SK-N-SH (cell line): ENCODE measurements around the gene ZNF526. TPM values are rescaled to one million over a fixed set of nuclear protein-coding genes. Genes with fewer than 3 reads are reported as not detected.

ENCODE experiments used
- CTCF ChIA-PET: fragments of 300-600, 350-600 bp; formaldehyde crosslinking; extraction: SDS; loops from one replicate; lab custom pipeline; 2021; lab: Yijun Ruan, JAX
- POLR2A ChIA-PET: fragments of 350-600 bp; sonication (Branson Sonifier 250); formaldehyde crosslinking; extraction: SDS; loops from one replicate; lab custom pipeline; 2020; ENCODE audit warnings: antibody characterized with exemption, inconsistent platforms; lab: Yijun Ruan, JAX
- DNase-seq: peaks from one replicate; pipeline ENCODE4 v3.0.0; 2012
- H2AFZ ChIP-seq: fragments of 200-600 bp; sonication (generic); 2 replicates; pipeline ENCODE4 v1.8.1; 2016; ENCODE audit warnings: antibody characterized with exemption, mild to moderate bottlenecking, low read depth
- H3F3A ChIP-seq: fragments of 200-600 bp; sonication (generic); replicated peaks from 2 replicates; pipeline ENCODE3; 2016; ENCODE audit warnings: antibody characterized with exemption, mild to moderate bottlenecking; ENCODE audit not compliant: insufficient read depth
- H3K27ac ChIP-seq, 2 experiments: fragments of 200-500 bp in 1 of 2; fragments of 200-600 bp in 1 of 2; sonication (Bioruptor generic) in 1 of 2; sonication (generic), shearing (Covaris generic) in 1 of 2; 2 replicates each; pipeline versions ENCODE4 v1.5.1 to v1.6.1; 2014 to 2016; ENCODE audit warnings: low read depth in 2 of 2, inconsistent platforms in 1 of 2, low read length in 1 of 2, mild to moderate bottlenecking in 1 of 2, mixed read lengths in 1 of 2
- H3K27me3 ChIP-seq: fragments of 200-600 bp; sonication (generic), shearing (Covaris generic); 2 replicates; pipeline ENCODE4 v1.6.1; 2016; ENCODE audit warnings: mixed run types; ENCODE audit not compliant: insufficient read depth
- H3K36me3 ChIP-seq, 2 experiments: fragments of 200-500 bp in 1 of 2; fragments of 200-600 bp in 1 of 2; sonication (Bioruptor generic) in 1 of 2; sonication (generic) in 1 of 2; replicated peaks in 1 of 2; 2 replicates each; pipeline versions ENCODE3 to v1.5.1; 2014 to 2016; ENCODE audit warnings: low read length in 1 of 2, mild to moderate bottlenecking in 1 of 2; ENCODE audit not compliant: insufficient read depth in 2 of 2, control insufficient read depth in 1 of 2
- H3K4me1 ChIP-seq, 2 experiments: fragments of 200-500 bp in 1 of 2; fragments of 200-600 bp in 1 of 2; sonication (Bioruptor generic) in 1 of 2; sonication (generic), shearing (Covaris generic) in 1 of 2; 2 replicates each; pipeline versions ENCODE4 v1.5.1 to v1.6.1; 2014 to 2016; ENCODE audit warnings: low read depth in 1 of 2, low read length in 1 of 2, mixed run types in 1 of 2; ENCODE audit not compliant: insufficient read depth in 2 of 2, control insufficient read depth in 1 of 2
- H3K4me2 ChIP-seq: fragments of 200-600 bp; sonication (generic), shearing (Covaris generic); 2 replicates; pipeline ENCODE4 v1.6.1; 2017; ENCODE audit warnings: mixed run types
- H3K4me3 ChIP-seq, 2 experiments: fragments of 200-500 bp in 1 of 2; fragments of 200-600 bp in 1 of 2; sonication (Bioruptor generic) in 1 of 2; sonication (generic), shearing (Covaris generic) in 1 of 2; 2 replicates each; pipeline versions ENCODE4 v1.5.1 to v1.8.1; 2014 to 2016; ENCODE audit warnings: low read depth in 2 of 2, inconsistent platforms in 1 of 2, low read length in 1 of 2, mild to moderate bottlenecking in 1 of 2, mixed read lengths in 1 of 2, moderate library complexity in 1 of 2
- H3K79me2 ChIP-seq: fragments of 200-600 bp; sonication (generic); 2 replicates; pipeline ENCODE4 v1.8.1; 2017; ENCODE audit warnings: mild to moderate bottlenecking; ENCODE audit not compliant: insufficient read depth
- H3K9ac ChIP-seq: fragments of 200-600 bp; sonication (generic); 2 replicates; pipeline ENCODE4 v1.6.1; 2017; ENCODE audit warnings: mixed run types
- H3K9me2 ChIP-seq: fragments of 200-600 bp; sonication (generic); 2 replicates; pipeline ENCODE4 v1.6.1; 2017; ENCODE audit warnings: mixed run types
- H3K9me3 ChIP-seq: fragments of 200-600 bp; sonication (generic); 2 replicates; pipeline ENCODE4 v1.6.1; 2017; ENCODE audit warnings: mixed run types, mild to moderate bottlenecking, moderate library complexity
- H4K20me1 ChIP-seq: fragments of 200-600 bp; sonication (generic); 2 replicates; pipeline ENCODE4 v1.6.1; 2017; ENCODE audit warnings: mild to moderate bottlenecking, mixed run types; ENCODE audit not compliant: insufficient read depth
- CTCF ChIP-seq: fragments of 200-600 bp; sonication (generic); IDR thresholded peaks from 2 replicates; pipeline ENCODE4 v1.6.1; 2017; ENCODE audit warnings: antibody characterized with exemption, mild to moderate bottlenecking, moderate library complexity
- ELF1 ChIP-seq: IDR thresholded peaks from 2 replicates; pipeline ENCODE4 v1.4.0; 2012
- FOXM1 ChIP-seq: IDR thresholded peaks from 2 replicates; pipeline ENCODE4 v1.4.0; 2012; ENCODE audit warnings: low read depth, mild to moderate bottlenecking
- GATA2 ChIP-seq: sonication (generic); formaldehyde crosslinking; IDR thresholded peaks from 2 replicates; pipeline ENCODE4 v1.5.0; 2020; ENCODE audit warnings: mild to moderate bottlenecking, missing genetic modification reagents
- PBX3 ChIP-seq: IDR thresholded peaks from 2 replicates; pipeline ENCODE4; 2012
- POLR2AphosphoS5 ChIP-seq: IDR thresholded peaks from 2 replicates; pipeline ENCODE4 v1.6.1; 2012; ENCODE audit warnings: low read depth, low read length
- REST ChIP-seq: IDR thresholded peaks from 2 replicates; pipeline ENCODE4 v1.6.1; 2012; ENCODE audit warnings: mild to moderate bottlenecking, low read depth, low read length, moderate library complexity
- RXRA ChIP-seq: IDR thresholded peaks from 2 replicates; pipeline ENCODE4 v1.4.0; 2012; ENCODE audit warnings: low read depth, mild to moderate bottlenecking, borderline replicate concordance
- SIN3A ChIP-seq: IDR thresholded peaks from 2 replicates; pipeline ENCODE4 v1.6.1; 2012; ENCODE audit warnings: low read depth, mild to moderate bottlenecking, low read length, moderate library complexity, borderline replicate concordance
- USF1 ChIP-seq: IDR thresholded peaks from 2 replicates; pipeline ENCODE4 v1.4.0; 2012; ENCODE audit warnings: low read depth, borderline replicate concordance
- USF2 ChIP-seq: fragments of 150-350 bp; IDR thresholded peaks from 2 replicates; pipeline ENCODE4 v1.6.1; 2017; ENCODE audit warnings: antibody characterized with exemption, low read length, low read depth, borderline replicate concordance
- WGBS: methylation state at CpG from one replicate; pipeline ENCODE4 v1.1.6; 2017; ENCODE audit warnings: low lambda C conversion rate; 5-methylcytosine and 5-hydroxymethylcytosine counted together
- polyA plus RNA-seq, 3 experiments: library from polyadenylated mRNA; depleted of rRNA; stranded (reverse); fragments of >200 nt; gene quantifications; 2 replicates each; pipeline ENCODE4 v1.2.3, GENCODE V29; 2012

ZNF526 gene
- polyA plus RNA-seq, 1 of the 3 experiments (the other 2 are of a cell fraction): 3.5 TPM

GRCh38 chr19:42208612-42209011 is 11.5 kb upstream of the ZNF526 start:
- H3K4me1 ChIP-seq: peaks cover 0 to 17% of the 10 kb centered on the region in 2 experiments; a peak in 2 of 4 replicates
- peak overlapping the region in 1 of 2 experiments; percentile 70; a peak in 2 of 4 replicates for H3K27ac ChIP-seq
- H3K9ac ChIP-seq: no peak overlapping the region
- peak overlapping the region; percentile 57; the same call in 1 of the 2 replicates for H3K4me2 ChIP-seq
- POLR2A ChIA-PET: no interaction called here
- peaks cover 5% of the 10 kb centered on the region for H3F3A ChIP-seq
- H3K4me3 ChIP-seq: no peak overlapping the region
- TF ChIP-seq CTCF: no peak
- no peak for TF ChIP-seq REST
- TF ChIP-seq USF1: no peak
- TF ChIP-seq FOXM1: no peak
- no peak for TF ChIP-seq PBX3
- TF ChIP-seq ELF1: no peak
- TF ChIP-seq USF2: no peak
- TF ChIP-seq RXRA: no peak
- TF ChIP-seq GATA2: no peak
- TF ChIP-seq SIN3A: no peak
- no peak for TF ChIP-seq POLR2AphosphoS5
- H3K9me2 ChIP-seq: no peaks in the 10 kb centered on the region
- no peaks in the 10 kb centered on the region for H3K27me3 ChIP-seq
- WGBS: 93% methylated on average over 11 of the region's 11 CpGs
- H3K79me2 ChIP-seq: peaks cover 49% of the 10 kb centered on the region
- no peak for DNase-seq
- H3K36me3 ChIP-seq: peaks cover 24 to 36% of the 10 kb centered on the region in 2 experiments
- CTCF ChIA-PET: interaction anchor here (1.7 kb wide), 2 partner anchors 24 to 76 kb away, joined by 4 to 5 read pairs; no protein-coding TSS in a partner anchor
- H2AFZ ChIP-seq: no peak overlapping the region
- H3K9me3 ChIP-seq: no peaks in the 10 kb centered on the region
- H4K20me1 ChIP-seq: no peaks in the 10 kb centered on the region
